Endothelial cell of umbilical vein (primary cell): ENCODE results near the gene DMRTC2. TPM values are rescaled to one million over a fixed set of nuclear protein-coding genes. Genes with fewer than 3 reads are reported as not detected.

Experiments used
- BruUV-seq: library from RNA; stranded (reverse); fragments of 400-500 nt; replicated peaks from 2 replicates; lab custom pipeline; 2021; lab: Mats Ljungman, UMichigan
- CTCF ChIA-PET: fragments of 300-600, 350-600 bp; sonication (Branson Sonifier 250); formaldehyde crosslinking; loops from one replicate; lab custom pipeline; 2021; ENCODE audit warnings: antibody characterized with exemption, inconsistent platforms; lab: Charles Lee
- POLR2A ChIA-PET: fragments of 300-600, 350-600 bp; sonication (Branson Sonifier 250); formaldehyde crosslinking; loops from one replicate; lab custom pipeline; 2021; ENCODE audit warnings: antibody characterized with exemption, inconsistent platforms; lab: Charles Lee
- DNase-seq: peaks from one replicate; pipeline ENCODE4 v3.0.0-alpha.2; 2011; ENCODE audit warnings: low read depth, low spot score
- FAIRE-seq: peaks from 2 replicates; lab custom pipeline; 2011; peaks lifted over from hg19 to GRCh38; lab: Jason Lieb, UNC
- H2AFZ ChIP-seq: 2 replicates; pipeline ENCODE4 v1.6.0; 2012; ENCODE audit warnings: low read depth, low read length, control low read depth, inconsistent platforms
- H3K27ac ChIP-seq: 2 replicates; pipeline ENCODE4 v1.5.1; 2011; ENCODE audit warnings: low read depth, mild to moderate bottlenecking, control low read depth, low read length, moderate library complexity; ENCODE audit not compliant: insufficient read depth
- H3K27me3 ChIP-seq, 2 experiments: 2 replicates each; pipeline versions ENCODE4 v1.6.0 to v1.6.1; 2011; ENCODE audit warnings: low read length in 2 of 2, mixed read lengths in 1 of 2; ENCODE audit not compliant: control insufficient read depth in 2 of 2, insufficient read depth in 2 of 2
- H3K36me3 ChIP-seq, 2 experiments: 2 replicates in 1 of 2; 3 replicates in 1 of 2; pipeline ENCODE4 v1.5.1; 2011; ENCODE audit warnings: low read length in 2 of 2, mild to moderate bottlenecking in 1 of 2, moderate library complexity in 1 of 2; ENCODE audit not compliant: control insufficient read depth in 2 of 2, insufficient read depth in 2 of 2; ENCODE audit errors: extremely low read depth in 1 of 2
- H3K4me1 ChIP-seq: 3 replicates; pipeline ENCODE4 v1.5.1; 2011; ENCODE audit warnings: mild to moderate bottlenecking, low read length; ENCODE audit not compliant: control insufficient read depth, insufficient read depth; ENCODE audit errors: extremely low read depth
- H3K4me2 ChIP-seq: 2 replicates; pipeline ENCODE4 v1.6.1; 2011; ENCODE audit warnings: low read length, control low read depth, mixed read lengths; ENCODE audit not compliant: insufficient read depth
- H3K4me3 ChIP-seq, 3 experiments: fragments of 200-600 bp in 1 of 3; sonication (generic), shearing (Covaris generic) in 1 of 3; replicated peaks in 1 of 3; 2 replicates each; pipeline ENCODE4 v1.5.1; 2011 to 2016; ENCODE audit warnings: control low read depth in 3 of 3, low read length in 3 of 3, mild to moderate bottlenecking in 2 of 3, inconsistent platforms in 1 of 3, low read depth in 1 of 3, moderate library complexity in 1 of 3; ENCODE audit not compliant: insufficient read depth in 1 of 3
- H3K79me2 ChIP-seq: 2 replicates; pipeline ENCODE4 v1.6.0; 2012; ENCODE audit warnings: low read length, inconsistent platforms; ENCODE audit not compliant: control insufficient read depth, insufficient read depth
- H3K9ac ChIP-seq: replicated peaks from 2 replicates; pipeline ENCODE3; 2011; ENCODE audit warnings: low read length, control low read depth; ENCODE audit not compliant: insufficient read depth; ENCODE audit errors: extremely low read depth
- H3K9me1 ChIP-seq: replicated peaks from 3 replicates; pipeline ENCODE4 v1.6.0; 2011; ENCODE audit warnings: mild to moderate bottlenecking, low read length; ENCODE audit not compliant: control insufficient read depth, insufficient read depth; ENCODE audit errors: extremely low read depth
- H3K9me3 ChIP-seq: replicated peaks from 2 replicates; pipeline ENCODE4 v1.5.1; 2012; ENCODE audit warnings: low read length, inconsistent platforms; ENCODE audit not compliant: control insufficient read depth, insufficient read depth
- H4K20me1 ChIP-seq: replicated peaks from 2 replicates; pipeline ENCODE3; 2011; ENCODE audit warnings: mild to moderate bottlenecking, low read length; ENCODE audit not compliant: control insufficient read depth, insufficient read depth; ENCODE audit errors: extremely low read depth
- EZH2 ChIP-seq: IDR thresholded peaks from 2 replicates; pipeline ENCODE4 v1.6.1; 2012; ENCODE audit warnings: borderline replicate concordance, low read depth, mild to moderate bottlenecking, moderate library complexity, low read length, inconsistent platforms; ENCODE audit not compliant: severe bottlenecking
- FOS ChIP-seq: IDR thresholded peaks from 2 replicates; pipeline ENCODE4 v1.6.1; 2011; ENCODE audit warnings: mild to moderate bottlenecking, low read length, moderate library complexity, borderline replicate concordance; ENCODE audit not compliant: insufficient read depth
- GATA2 ChIP-seq: IDR thresholded peaks from 2 replicates; pipeline ENCODE4 v1.7.0; 2011; ENCODE audit warnings: low read depth, mild to moderate bottlenecking, moderate library complexity, mixed read lengths, low read length; ENCODE audit not compliant: insufficient read length, insufficient read depth
- JUN ChIP-seq: IDR thresholded peaks from 2 replicates; pipeline ENCODE4 v1.6.1; 2011; ENCODE audit warnings: borderline replicate concordance, low read depth; ENCODE audit not compliant: insufficient read length, insufficient read depth
- MYC ChIP-seq: IDR thresholded peaks from one replicate; pipeline ENCODE4 v1.6.1; 2011; ENCODE audit warnings: mild to moderate bottlenecking, low read depth, low read length
- POLR2A ChIP-seq: IDR thresholded peaks from 2 replicates; pipeline ENCODE4 v1.6.1; 2012; ENCODE audit warnings: low read depth, mild to moderate bottlenecking, control low read depth, low read length
- POLR2AphosphoS5 ChIP-seq: IDR thresholded peaks from 2 replicates; pipeline ENCODE4 v1.6.1; 2012; ENCODE audit warnings: low read depth, mild to moderate bottlenecking, control low read depth, low read length, moderate library complexity; ENCODE audit not compliant: insufficient read depth
- dilution Hi-C: fragments of 300-500 bp; cut with MboI; formaldehyde crosslinking; loops from one replicate; pipeline ENCODE4 v1.15.0; 2019; ENCODE audit warnings: low sequenced_read_pairs; ENCODE audit not compliant: extremely low pct_ligation_motif_present
- intact Hi-C: fragments of 100-400 bp; cut with micrococcal nuclease; formaldehyde crosslinking; loops from one replicate; pipeline ENCODE4 v1.10.0; 2022
- polyA plus RNA-seq, 4 experiments: library from polyadenylated mRNA; depleted of rRNA in 3 of 4; stranded (reverse) in 3 of 4; unstranded in 1 of 4; fragments of >200 nt; gene quantifications; 2 replicates each; pipeline versions ENCODE4 v1.2.1 to v1.2.3, GENCODE V29; 2011 to 2012; ENCODE audit warnings: missing spikeins in 1 of 4
- total RNA-seq: library from RNA; stranded (reverse); gene quantifications from 2 replicates; pipeline ENCODE4 v1.2.3, GENCODE V29; 2021
- TF ChIP-seq, protein P1 (sequence below): IDR thresholded peaks from 2 replicates; pipeline ENCODE4 v1.6.1; 2011; ENCODE audit not compliant: insufficient read depth, insufficient read length
- TF ChIP-seq, protein P2 (sequence below), 2 donors: IDR thresholded peaks; 1 replicate in 1 of 2; 2 replicates in 1 of 2; pipeline ENCODE4 v1.5.1; 2011; ENCODE audit warnings: low read length in 2 of 2, mild to moderate bottlenecking in 2 of 2, moderate library complexity in 2 of 2, control low read depth in 1 of 2, inconsistent platforms in 1 of 2, low read depth in 1 of 2; ENCODE audit not compliant: insufficient read depth in 1 of 2; ENCODE audit errors: extremely low read depth in 1 of 2

Gene DMRTC2
- total and polyA plus RNA-seq, 2 donors (not counting 3 experiments of a cell fraction or from before 2014, with no cell fraction given): not detected

DNA sequence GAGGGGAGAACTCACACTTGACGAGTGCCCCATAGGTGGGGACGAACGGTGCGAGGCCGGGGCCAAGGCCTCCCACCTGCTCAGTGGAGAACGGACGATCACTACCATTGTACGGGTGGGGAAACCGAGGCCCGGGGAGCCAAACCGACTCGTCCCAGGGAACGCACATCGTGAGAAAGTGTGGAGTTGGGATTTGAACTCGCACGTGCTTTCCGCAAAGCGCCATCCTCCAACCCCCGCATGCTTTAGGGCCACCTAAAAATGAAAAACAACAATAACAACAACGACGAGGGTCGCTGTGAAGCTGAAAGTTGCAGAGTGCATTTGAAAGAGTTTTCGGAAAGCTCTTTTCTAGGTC lies 38.6 kb downstream of the DMRTC2 start:
- Histone ChIP-seq H3K9ac (peak overlapping the region; percentile 68), H3K4me3 (peak overlapping the region; percentile 30 to 88 (median 88)), H3K27me3 (no peaks in the 10 kb centered on the region), H3K27ac (peak overlapping the region; percentile 22), H3K4me2 (peak overlapping the region; percentile 88), H3K4me1 (peaks cover 19% of the 10 kb centered on the region), H3K9me3 (no peaks in the 10 kb centered on the region), H3K36me3 (peaks cover 0 to 2% of the 10 kb centered on the region in 2 experiments), H4K20me1 (no peaks in the 10 kb centered on the region), H3K79me2 (peaks cover 24% of the 10 kb centered on the region), H2AFZ (peak overlapping the region; percentile 41), H3K9me1 (no peaks in the 10 kb centered on the region)
- ChIA-PET POLR2A (interaction anchor here (1.2 to 1.6 kb wide), 2 partner anchors 10 to 23 kb away, joined by 5 to 6 read pairs; partner anchors contain the start of gene RPS19), CTCF (interaction anchor here (1.2 to 1.5 kb wide), 2 partner anchors 10 to 45 kb away, joined by 3 to 8 read pairs; partner anchors contain the start of gene ERFL)
- intact Hi-C loops: loop anchor here (1.0 kb wide), 1 partner anchor 75 kb away; no protein-coding TSS in a partner anchor
- dilution Hi-C loops: no loop called here
- FAIRE-seq: no peak
- TF ChIP-seq POLR2AphosphoS5 (no peak), EZH2 (no peak)
- TF ChIP-seq, protein P1, sequence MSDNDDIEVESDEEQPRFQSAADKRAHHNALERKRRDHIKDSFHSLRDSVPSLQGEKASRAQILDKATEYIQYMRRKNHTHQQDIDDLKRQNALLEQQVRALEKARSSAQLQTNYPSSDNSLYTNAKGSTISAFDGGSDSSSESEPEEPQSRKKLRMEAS: peak; percentile 59
- no peak for DNase-seq
- BruUV-seq: TSS peak; percentile 79

DNA sequence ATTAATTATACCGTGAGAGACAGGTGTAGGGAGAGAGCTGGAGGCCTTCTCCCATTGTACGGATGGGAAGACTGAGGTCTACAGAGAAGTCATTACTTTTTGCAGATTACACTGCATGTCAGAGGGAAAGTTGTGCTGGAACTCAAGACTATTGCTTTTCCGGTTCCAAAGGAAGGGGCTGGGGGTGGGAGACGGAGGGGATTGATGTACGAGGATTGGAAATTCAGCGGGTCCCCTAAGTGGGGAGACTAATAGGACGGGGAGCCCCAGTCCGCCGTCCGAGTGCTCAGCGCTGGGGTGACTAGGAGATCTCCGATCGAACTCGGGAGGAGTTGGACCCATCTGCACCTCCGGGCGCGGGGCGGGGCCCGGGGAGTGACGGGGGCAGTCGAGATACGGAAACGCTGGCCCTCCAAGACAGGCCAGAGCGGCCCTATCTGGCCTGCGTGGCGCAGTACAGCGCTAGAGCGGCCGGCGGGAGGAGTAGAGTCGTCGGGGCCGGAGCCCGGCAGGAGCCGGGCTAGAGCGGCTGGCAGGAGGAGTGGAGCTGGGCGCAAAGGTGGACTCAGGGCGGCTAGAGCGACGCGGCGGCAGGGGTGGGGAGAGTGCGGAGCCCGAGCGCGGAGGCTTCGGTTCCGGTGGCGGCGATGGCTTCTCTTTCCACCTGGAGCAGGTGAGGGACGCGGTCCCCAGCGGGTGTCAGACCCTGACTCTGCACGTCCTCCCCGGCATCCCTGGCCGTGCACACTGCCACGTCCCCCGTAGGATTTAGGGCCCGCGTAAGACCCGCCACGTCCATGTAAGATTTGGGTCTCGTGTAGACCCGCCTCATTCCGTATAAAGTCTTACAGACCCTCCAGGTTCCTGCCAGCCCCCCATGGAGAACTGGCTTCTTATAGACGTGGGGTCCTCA lies 39.2 kb downstream of the DMRTC2 start:
- H3K27ac ChIP-seq: peak overlapping the region; percentile 33
- H3K79me2 ChIP-seq: peaks cover 24% of the 10 kb centered on the region
- intact Hi-C loops: loop anchor here (1.0 to 2.0 kb wide), 3 partner anchors 24 to 74 kb away; partner anchors contain the start of gene RPS19

More for the DNA sequence above, 39.2 kb downstream of the DMRTC2 start:
- no peaks in the 10 kb centered on the region for H4K20me1 ChIP-seq
- no peaks in the 10 kb centered on the region for H3K27me3 ChIP-seq
- TF ChIP-seq, protein P2, sequence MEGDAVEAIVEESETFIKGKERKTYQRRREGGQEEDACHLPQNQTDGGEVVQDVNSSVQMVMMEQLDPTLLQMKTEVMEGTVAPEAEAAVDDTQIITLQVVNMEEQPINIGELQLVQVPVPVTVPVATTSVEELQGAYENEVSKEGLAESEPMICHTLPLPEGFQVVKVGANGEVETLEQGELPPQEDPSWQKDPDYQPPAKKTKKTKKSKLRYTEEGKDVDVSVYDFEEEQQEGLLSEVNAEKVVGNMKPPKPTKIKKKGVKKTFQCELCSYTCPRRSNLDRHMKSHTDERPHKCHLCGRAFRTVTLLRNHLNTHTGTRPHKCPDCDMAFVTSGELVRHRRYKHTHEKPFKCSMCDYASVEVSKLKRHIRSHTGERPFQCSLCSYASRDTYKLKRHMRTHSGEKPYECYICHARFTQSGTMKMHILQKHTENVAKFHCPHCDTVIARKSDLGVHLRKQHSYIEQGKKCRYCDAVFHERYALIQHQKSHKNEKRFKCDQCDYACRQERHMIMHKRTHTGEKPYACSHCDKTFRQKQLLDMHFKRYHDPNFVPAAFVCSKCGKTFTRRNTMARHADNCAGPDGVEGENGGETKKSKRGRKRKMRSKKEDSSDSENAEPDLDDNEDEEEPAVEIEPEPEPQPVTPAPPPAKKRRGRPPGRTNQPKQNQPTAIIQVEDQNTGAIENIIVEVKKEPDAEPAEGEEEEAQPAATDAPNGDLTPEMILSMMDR (IDR thresholded peaks at IDR 0.05; ENCODE audit: extremely low read depth in 1 of 2, insufficient read depth in 1 of 2, low read depth in 1 of 2, low read length in 2 of 2): peak in 1 of 2 donors; percentile 18
- TF ChIP-seq, protein P1: no peak
- TF ChIP-seq JUN: no peak
- TF ChIP-seq GATA2: no peak
- peak; percentile 97 for TF ChIP-seq POLR2AphosphoS5
- TF ChIP-seq EZH2: no peak
- TF ChIP-seq FOS: no peak
- no peak for TF ChIP-seq MYC
- peak; percentile 86 for TF ChIP-seq POLR2A
- FAIRE-seq (peak; percentile 94), DNase-seq (peak; percentile 94)
- BruUV-seq: no TSS peak
- no peaks in the 10 kb centered on the region for H3K9me3 ChIP-seq
- peaks cover 19% of the 10 kb centered on the region for H3K4me1 ChIP-seq
- ChIA-PET POLR2A (interaction anchor here (0.6 to 1.6 kb wide), 3 partner anchors 11 to 24 kb away, joined by 5 to 7 read pairs (median 6); partner anchors contain the start of gene RPS19), CTCF (interaction anchor here (0.6 to 1.2 kb wide), 6 partner anchors 11 to 131 kb away, joined by 3 to 9 read pairs (median 3); partner anchors contain the start of gene ERFL)
- H3K4me2 ChIP-seq: peak overlapping the region; percentile 88
- H3K9ac ChIP-seq: peak overlapping the region; percentile 77
- dilution Hi-C loops: no loop called here
- peaks cover 0 to 5% of the 10 kb centered on the region in 2 experiments for H3K36me3 ChIP-seq
- H3K4me3 ChIP-seq: peak overlapping the region; percentile 59 to 88 (median 88)
- H3K9me1 ChIP-seq: no peaks in the 10 kb centered on the region
- peak overlapping the region; percentile 48 for H2AFZ ChIP-seq
